ENCODE results near the gene CD6.

- TF ChIP-seq RAD21 (IDR thresholded peaks at IDR 0.05 in 1 of 2, conservative IDR thresholded peaks at IDR 0.05 in 1 of 2; ENCODE audit: low read depth in 2 of 2, low read length in 2 of 2) (no peak), CTCF (IDR thresholded peaks at IDR 0.05; ENCODE audit: control extremely low read depth in 1 of 3, insufficient read depth in 1 of 3, low read depth in 1 of 3, low read length in 3 of 3) (no peak), MAX (IDR thresholded peaks at IDR 0.05) (no peak), TEAD4 (IDR thresholded peaks at IDR 0.05; ENCODE audit: low read depth, low read length) (no peak), POLR2A (IDR thresholded peaks at IDR 0.05; ENCODE audit: control extremely low read depth in 1 of 2, low read depth in 2 of 2, low read length in 2 of 2) (no peak), EP300 (IDR thresholded peaks at IDR 0.05; ENCODE audit: borderline replicate concordance in 1 of 2, low read depth in 2 of 2, low read length in 2 of 2) (no peak), USF2 (IDR thresholded peaks at IDR 0.05; ENCODE audit: low read length) (no peak)
Observed at GRCh38 chr11:61019832-61020405, 48.4 kb downstream of the CD6 start.

Data from H1 (cell line).